Measurements from ENCODE around the gene SMG9.

DNA sequence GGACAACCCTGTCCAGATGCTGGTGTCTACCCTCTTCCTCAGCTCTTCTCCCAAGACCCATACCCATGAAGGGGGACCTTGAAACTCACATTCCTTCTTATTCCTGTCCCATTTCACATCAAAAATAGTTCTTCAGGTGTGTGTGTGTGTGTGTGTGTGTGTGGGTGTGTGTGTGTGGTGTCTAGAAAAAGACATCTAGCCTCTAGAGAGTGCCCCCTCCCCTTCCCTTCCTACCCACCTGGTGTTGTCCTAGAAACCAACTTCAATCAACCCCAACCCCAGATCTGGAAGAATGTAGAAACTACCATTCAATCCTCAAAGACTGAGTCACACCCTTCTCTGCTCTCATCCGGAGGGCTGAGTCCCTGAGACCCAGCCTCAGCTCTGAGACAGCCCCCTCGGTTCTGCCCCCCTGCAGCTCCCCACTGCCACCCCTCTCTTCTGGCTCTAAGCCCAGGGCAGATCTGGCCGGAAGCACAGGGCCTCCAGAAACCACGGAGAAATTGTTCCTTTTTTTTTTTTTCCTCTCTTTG, 22.5 kb upstream of the SMG9 start:
- TF ChIP-seq TAF1 (IDR thresholded peaks at IDR 0.05; ENCODE audit: borderline replicate concordance, insufficient read depth, low read length) (no peak), POLR2AphosphoS5 (IDR thresholded peaks at IDR 0.05; ENCODE audit: low read depth, low read length) (no peak), SIN3A (IDR thresholded peaks at IDR 0.05; ENCODE audit: borderline replicate concordance, insufficient read depth, low read length) (no peak)
- TF ChIP-seq, protein P1, sequence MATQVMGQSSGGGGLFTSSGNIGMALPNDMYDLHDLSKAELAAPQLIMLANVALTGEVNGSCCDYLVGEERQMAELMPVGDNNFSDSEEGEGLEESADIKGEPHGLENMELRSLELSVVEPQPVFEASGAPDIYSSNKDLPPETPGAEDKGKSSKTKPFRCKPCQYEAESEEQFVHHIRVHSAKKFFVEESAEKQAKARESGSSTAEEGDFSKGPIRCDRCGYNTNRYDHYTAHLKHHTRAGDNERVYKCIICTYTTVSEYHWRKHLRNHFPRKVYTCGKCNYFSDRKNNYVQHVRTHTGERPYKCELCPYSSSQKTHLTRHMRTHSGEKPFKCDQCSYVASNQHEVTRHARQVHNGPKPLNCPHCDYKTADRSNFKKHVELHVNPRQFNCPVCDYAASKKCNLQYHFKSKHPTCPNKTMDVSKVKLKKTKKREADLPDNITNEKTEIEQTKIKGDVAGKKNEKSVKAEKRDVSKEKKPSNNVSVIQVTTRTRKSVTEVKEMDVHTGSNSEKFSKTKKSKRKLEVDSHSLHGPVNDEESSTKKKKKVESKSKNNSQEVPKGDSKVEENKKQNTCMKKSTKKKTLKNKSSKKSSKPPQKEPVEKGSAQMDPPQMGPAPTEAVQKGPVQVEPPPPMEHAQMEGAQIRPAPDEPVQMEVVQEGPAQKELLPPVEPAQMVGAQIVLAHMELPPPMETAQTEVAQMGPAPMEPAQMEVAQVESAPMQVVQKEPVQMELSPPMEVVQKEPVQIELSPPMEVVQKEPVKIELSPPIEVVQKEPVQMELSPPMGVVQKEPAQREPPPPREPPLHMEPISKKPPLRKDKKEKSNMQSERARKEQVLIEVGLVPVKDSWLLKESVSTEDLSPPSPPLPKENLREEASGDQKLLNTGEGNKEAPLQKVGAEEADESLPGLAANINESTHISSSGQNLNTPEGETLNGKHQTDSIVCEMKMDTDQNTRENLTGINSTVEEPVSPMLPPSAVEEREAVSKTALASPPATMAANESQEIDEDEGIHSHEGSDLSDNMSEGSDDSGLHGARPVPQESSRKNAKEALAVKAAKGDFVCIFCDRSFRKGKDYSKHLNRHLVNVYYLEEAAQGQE (IDR thresholded peaks at IDR 0.05; ENCODE audit: insufficient read depth in 1 of 2, low read depth in 2 of 2, low read length in 2 of 2), result no peak
